ENCODE results near the gene ATXN3L. TPM values are rescaled to one million over a fixed set of nuclear protein-coding genes. Genes with fewer than 3 reads are reported as not detected.

Gene ATXN3L
- not detected for total RNA-seq

DNA sequence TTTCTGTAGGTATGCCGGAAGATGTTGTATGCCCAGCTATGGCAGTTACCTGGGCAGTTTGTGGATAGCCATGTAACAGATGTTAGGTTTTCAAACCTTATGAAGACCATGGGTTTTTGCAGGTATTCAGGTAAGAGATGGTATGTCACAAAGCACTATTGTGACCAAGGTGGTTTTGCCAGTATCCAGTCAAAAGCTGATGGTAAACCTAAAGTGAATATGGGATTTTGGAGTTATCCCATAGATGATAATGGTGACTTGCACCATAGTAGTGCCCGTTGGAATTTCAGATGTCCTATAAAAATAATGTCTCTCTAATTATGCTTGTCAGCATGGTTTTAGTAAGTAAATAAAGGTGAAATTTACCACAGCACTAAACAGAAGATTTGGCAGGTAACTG lies at the start of gene ATXN3L:
TSS of gene ATXN3L (minus strand) at position 101 of the 400 bp plus-strand sequence. CDS start 119 bp downstream, outside the sequence.
- Histone ChIP-seq H3K4me3 (no peak within 1 kb of the TSS), H3K4me1 (no peaks in the 10 kb centered on the region), H3K27me3 (no peaks in the 10 kb centered on the region), H3K27ac (no peak within 1 kb of the TSS), H3K9me3 (no peaks in the 10 kb centered on the region), H3K36me3 (no peaks in the 10 kb centered on the region)
- TF ChIP-seq, protein P1, sequence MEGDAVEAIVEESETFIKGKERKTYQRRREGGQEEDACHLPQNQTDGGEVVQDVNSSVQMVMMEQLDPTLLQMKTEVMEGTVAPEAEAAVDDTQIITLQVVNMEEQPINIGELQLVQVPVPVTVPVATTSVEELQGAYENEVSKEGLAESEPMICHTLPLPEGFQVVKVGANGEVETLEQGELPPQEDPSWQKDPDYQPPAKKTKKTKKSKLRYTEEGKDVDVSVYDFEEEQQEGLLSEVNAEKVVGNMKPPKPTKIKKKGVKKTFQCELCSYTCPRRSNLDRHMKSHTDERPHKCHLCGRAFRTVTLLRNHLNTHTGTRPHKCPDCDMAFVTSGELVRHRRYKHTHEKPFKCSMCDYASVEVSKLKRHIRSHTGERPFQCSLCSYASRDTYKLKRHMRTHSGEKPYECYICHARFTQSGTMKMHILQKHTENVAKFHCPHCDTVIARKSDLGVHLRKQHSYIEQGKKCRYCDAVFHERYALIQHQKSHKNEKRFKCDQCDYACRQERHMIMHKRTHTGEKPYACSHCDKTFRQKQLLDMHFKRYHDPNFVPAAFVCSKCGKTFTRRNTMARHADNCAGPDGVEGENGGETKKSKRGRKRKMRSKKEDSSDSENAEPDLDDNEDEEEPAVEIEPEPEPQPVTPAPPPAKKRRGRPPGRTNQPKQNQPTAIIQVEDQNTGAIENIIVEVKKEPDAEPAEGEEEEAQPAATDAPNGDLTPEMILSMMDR (IDR thresholded peaks at IDR 0.05), result no peak
- no peak for TF ChIP-seq POLR2AphosphoS5 (IDR thresholded peaks at IDR 0.05)
- in situ Hi-C loops (cut with MboI; ENCODE audit: low pct_ligation_motif_present in 1 of 4, low pct_unique_long_range_greater_than_20kb in 1 of 4, low sequenced_read_pairs in 3 of 4) (no loop called here), intact Hi-C loops (cut with DNase I; ENCODE audit: low total_unique reads) (no loop called here)
- 83 to 87% methylated on average over 2 of the region's 2 CpGs for WGBS, 2 donors (ENCODE audit: low coverage in 1 of 2)
- DNase-seq, result no peak

GRCh38 chrX:13369256-13370030 lies 49.6 kb upstream of the ATXN3L start:
- no peaks in the 10 kb centered on the region for H3K27me3 ChIP-seq
- TF ChIP-seq POLR2AphosphoS5 (IDR thresholded peaks at IDR 0.05) (no peak), POLR2A (IDR thresholded peaks at IDR 0.05) (no peak), EP300 (IDR thresholded peaks at IDR 0.05; ENCODE audit: low read depth) (no peak)
- TF ChIP-seq, protein P1 (IDR thresholded peaks at IDR 0.05), result no peak
- intact Hi-C loops (cut with DNase I; ENCODE audit: low total_unique reads) (no loop called here), in situ Hi-C loops (cut with MboI; ENCODE audit: low pct_ligation_motif_present in 1 of 4, low pct_unique_long_range_greater_than_20kb in 1 of 4, low sequenced_read_pairs in 3 of 4) (no loop called here)
- no peaks in the 10 kb centered on the region for H3K9me3 ChIP-seq
- H3K4me3 ChIP-seq, result no peak overlapping the region
- no peak overlapping the region for H3K27ac ChIP-seq
- no peaks in the 10 kb centered on the region for H3K4me1 ChIP-seq
- no peak for DNase-seq
- 40 to 54% methylated on average over 1 to 3 of the region's 3 CpGs for whole genome bisulfite sequencing, 2 donors (ENCODE audit: low coverage in 1 of 2)
- no peaks in the 10 kb centered on the region for H3K36me3 ChIP-seq

DNA sequence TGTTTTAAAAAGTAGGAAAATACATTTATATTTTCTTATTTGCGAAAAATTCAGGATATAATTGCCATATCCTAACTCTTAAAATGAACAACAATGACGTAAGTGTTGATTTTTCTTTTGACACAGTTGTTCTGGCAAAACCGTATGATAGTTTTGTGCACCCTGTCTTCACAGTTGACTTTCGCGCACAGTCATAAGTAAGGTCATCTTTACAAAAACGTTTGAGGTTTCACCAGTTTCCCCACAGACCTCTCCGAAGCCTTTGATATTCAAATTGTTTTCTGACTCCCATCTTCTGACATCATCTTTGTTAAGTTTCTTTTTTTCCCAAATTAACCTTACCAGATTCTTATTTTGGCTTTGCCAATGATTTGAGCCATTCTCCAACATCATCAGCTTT lies 48.1 kb upstream of the ATXN3L start:
- 79% methylated on average over 2 to 7 of the region's 7 CpGs for WGBS, 2 donors (ENCODE audit: low coverage in 1 of 2)
- H3K27ac ChIP-seq, result no peak overlapping the region

DNA sequence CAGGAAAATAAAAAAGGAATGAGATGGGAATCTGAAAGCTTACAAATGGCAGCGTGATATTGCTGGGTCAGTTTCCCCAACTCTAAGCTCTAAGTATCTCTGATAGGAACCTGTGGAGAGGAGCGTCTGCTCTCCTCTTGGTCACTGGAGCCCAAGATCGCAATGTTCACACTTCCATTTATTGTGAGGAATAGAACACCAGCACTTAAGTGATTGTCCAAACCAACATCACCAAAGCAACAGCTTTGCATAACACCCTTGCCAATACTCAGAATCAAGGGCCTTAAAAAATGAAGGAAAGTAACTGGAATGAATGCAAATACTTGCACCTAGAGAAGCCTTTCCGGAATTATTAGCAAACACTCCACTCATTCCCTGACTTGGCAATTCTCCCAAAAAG lies 46.8 kb upstream of the ATXN3L start:
- H3K27me3 ChIP-seq, result no peaks in the 10 kb centered on the region
- H3K4me3 ChIP-seq, result no peak overlapping the region
- DNase-seq, result no peak
- H3K27ac ChIP-seq, result no peak overlapping the region
- intact Hi-C loops (cut with DNase I; ENCODE audit: low total_unique reads), result no loop called here
- 90% methylated on average over 4 of the region's 4 CpGs; no CpG with 5 or more reads in 1 of the 2 donors for WGBS, 2 donors (ENCODE audit: low coverage in 1 of 2)
- no peaks in the 10 kb centered on the region for H3K36me3 ChIP-seq
- no peaks in the 10 kb centered on the region for H3K4me1 ChIP-seq
- in situ Hi-C loops (cut with MboI; ENCODE audit: low pct_ligation_motif_present in 1 of 4, low pct_unique_long_range_greater_than_20kb in 1 of 4, low sequenced_read_pairs in 3 of 4), result no loop called here
- H3K9me3 ChIP-seq, result no peaks in the 10 kb centered on the region
- TF ChIP-seq, protein P1 (IDR thresholded peaks at IDR 0.05), result no peak
- TF ChIP-seq POLR2AphosphoS5 (IDR thresholded peaks at IDR 0.05) (no peak), EP300 (IDR thresholded peaks at IDR 0.05; ENCODE audit: low read depth) (no peak), POLR2A (IDR thresholded peaks at IDR 0.05) (no peak)

More for the DNA sequence above, 48.1 kb upstream of the ATXN3L start:
- intact Hi-C loops (cut with DNase I; ENCODE audit: low total_unique reads), result no loop called here
- Histone ChIP-seq H3K4me3 (no peak overlapping the region), H3K27me3 (no peaks in the 10 kb centered on the region), H3K4me1 (no peaks in the 10 kb centered on the region), H3K36me3 (no peaks in the 10 kb centered on the region), H3K9me3 (no peaks in the 10 kb centered on the region)
- no peak for DNase-seq
- in situ Hi-C loops (cut with MboI; ENCODE audit: low pct_ligation_motif_present in 1 of 4, low pct_unique_long_range_greater_than_20kb in 1 of 4, low sequenced_read_pairs in 3 of 4), result no loop called here
- TF ChIP-seq POLR2A (IDR thresholded peaks at IDR 0.05), result no peak

GRCh38 chrX:13365161-13365560 lies 45.3 kb upstream of the ATXN3L start:
- Histone ChIP-seq H3K9me3 (no peaks in the 10 kb centered on the region), H3K36me3 (no peaks in the 10 kb centered on the region), H3K4me1 (no peaks in the 10 kb centered on the region), H3K4me3 (no peak overlapping the region), H3K27ac (no peak overlapping the region), H3K27me3 (no peaks in the 10 kb centered on the region)
- 85% methylated on average over 5 of the region's 5 CpGs; no CpG with 5 or more reads in 1 of the 2 donors for WGBS, 2 donors (ENCODE audit: low coverage in 1 of 2)
- DNase-seq, result no peak
- in situ Hi-C loops (cut with MboI; ENCODE audit: low pct_ligation_motif_present in 1 of 4, low pct_unique_long_range_greater_than_20kb in 1 of 4, low sequenced_read_pairs in 3 of 4), result no loop called here
- intact Hi-C loops (cut with DNase I; ENCODE audit: low total_unique reads), result no loop called here
- TF ChIP-seq, protein P1 (IDR thresholded peaks at IDR 0.05), result no peak
- TF ChIP-seq EP300 (IDR thresholded peaks at IDR 0.05; ENCODE audit: low read depth), result no peak
- no peak for TF ChIP-seq POLR2A (IDR thresholded peaks at IDR 0.05)
